Upper lobe of left lung (tissue), 6 donors: ENCODE results near the gene DHRS1. TPM values are rescaled to one million over a fixed set of nuclear protein-coding genes. Genes with fewer than 3 reads are reported as not detected.
A peak's percentile ranks its signal among the peaks of the same experiment; 100 is the strongest.

Experiments used
- ATAC-seq, 2 donors: fragments of 200-7000 bp; cut with Tn5 transposase; one replicate each; pipeline ENCODE4 v1.9.1; 2022; ENCODE audit warnings: mild to moderate bottlenecking in 2 of 2, moderate library complexity in 2 of 2; ENCODE audit not compliant: low FRiP score in 2 of 2
- DNase-seq, 2 donors: peaks; one replicate each; pipeline ENCODE4 v3.0.0-alpha.2; 2019 to 2020
- H3K27ac ChIP-seq, 4 donors: fragments of 200-600 bp; sonication (generic); one replicate each; pipeline ENCODE4 v1.5.1; 2016 to 2019
- H3K27me3 ChIP-seq, 4 donors: fragments of 200-600 bp; sonication (generic); one replicate each; pipeline ENCODE4 v1.5.1; 2017 to 2019
- H3K36me3 ChIP-seq, 4 donors: fragments of 200-600 bp; sonication (generic); one replicate each; pipeline ENCODE4 v1.5.1; 2016 to 2019
- H3K4me1 ChIP-seq, 4 donors: fragments of 200-600 bp; sonication (generic); one replicate each; pipeline ENCODE4 v1.5.1; 2018 to 2019
- H3K4me3 ChIP-seq, 4 donors: fragments of 200-600 bp; sonication (generic); one replicate each; pipeline ENCODE4 v1.5.1; 2017 to 2019; ENCODE audit warnings: mild to moderate bottlenecking in 2 of 4, moderate library complexity in 1 of 4
- H3K9me3 ChIP-seq, 4 donors: fragments of 200-600 bp; sonication (generic); one replicate each; pipeline ENCODE4 v1.5.1; 2018 to 2019
- CTCF ChIP-seq, 6 experiments: fragments of 450-650 bp in 4 of 6; fragments of 200-600 bp in 2 of 6; sonication (generic) in 2 of 6; IDR thresholded peaks; one replicate each; pipeline ENCODE4 v1.5.1; 2016 to 2019; ENCODE audit warnings: antibody characterized with exemption in 6 of 6
- EP300 ChIP-seq, 4 donors: sonication (generic); formaldehyde crosslinking; IDR thresholded peaks; one replicate each; pipeline ENCODE4 v1.5.1; 2017; ENCODE audit warnings: antibody characterized with exemption in 4 of 4, control low read depth in 2 of 4
- POLR2A ChIP-seq, 4 donors: fragments of 450-650 bp; IDR thresholded peaks; one replicate each; pipeline ENCODE4 v1.5.1; 2016 to 2017; ENCODE audit warnings: antibody characterized with exemption in 4 of 4, mild to moderate bottlenecking in 2 of 4
- POLR2AphosphoS5 ChIP-seq, 2 donors: sonication (generic); formaldehyde crosslinking; IDR thresholded peaks; one replicate each; pipeline ENCODE4 v1.5.1; 2017; ENCODE audit warnings: antibody characterized with exemption in 2 of 2
- WGBS, 2 donors: methylation state at CpG; one replicate each; pipeline ENCODE4 v1.1.5; 2017 to 2018; 5-methylcytosine and 5-hydroxymethylcytosine counted together
- total RNA-seq, 6 donors: library from RNA; depleted of rRNA in 4 of 6; stranded (reverse); fragments of >200 nt in 4 of 6; gene quantifications; one replicate each; pipeline versions ENCODE4 v1.1.0 to v1.2.1, GENCODE V29; 2016 to 2021
- donor health status: DM: no; HTN: no; CAD: no; lungs with moderate emphysema.
- donor health status: DM: no; HTN: yes; CAD: no; lungs with severe emphysema.

DHRS1 gene
- total RNA-seq, 6 donors from 2014 or later: 23.0 to 60.3 (median 32.8) TPM

GRCh38 chr14:24307575-24308341 lies 8.2 kb upstream of the DHRS1 start, which contains the start of gene CIDEB:
Gene CIDEB, minus strand, starts transcription at chr14:24307977. Its CDS starts 119 bp downstream, at chr14:24307858.
- 60 to 63% methylated on average over 6 of the region's 6 CpGs for WGBS, 2 donors
- TF ChIP-seq POLR2A (IDR thresholded peaks at IDR 0.05): no peak
- no peak for TF ChIP-seq EP300 (IDR thresholded peaks at IDR 0.05)
- peak; percentile 71 to 96 (median 78) for TF ChIP-seq CTCF (IDR thresholded peaks at IDR 0.05)
- no peak for TF ChIP-seq POLR2AphosphoS5 (IDR thresholded peaks at IDR 0.05)
- ATAC-seq (peak; percentile 68 to 69), DNase-seq (peak in 1 of 2 donors; percentile 68)
- Histone ChIP-seq H3K9me3 (no peaks in the 10 kb centered on the region), H3K4me1 (peaks cover 39 to 51% (median 48%) of the 10 kb centered on the region in 4 donors), H3K27ac (peak within 1 kb of the TSS in 1 of 4 donors; percentile 40), H3K4me3 (no peak within 1 kb of the TSS), H3K27me3 (no peaks in the 10 kb centered on the region), H3K36me3 (peaks cover 17 to 54% (median 46%) of the 10 kb centered on the region in 4 donors)

GRCh38 chr14:24307156-24307574 lies 7.6 kb upstream of the DHRS1 start:
- no peak for TF ChIP-seq CTCF (IDR thresholded peaks at IDR 0.05)
- no peak for TF ChIP-seq EP300 (IDR thresholded peaks at IDR 0.05)
- no peak for TF ChIP-seq POLR2AphosphoS5 (IDR thresholded peaks at IDR 0.05)
- TF ChIP-seq POLR2A (IDR thresholded peaks at IDR 0.05): no peak
- Histone ChIP-seq H3K27me3 (no peaks in the 10 kb centered on the region), H3K4me1 (peaks cover 33 to 45% (median 42%) of the 10 kb centered on the region in 4 donors), H3K4me3 (no peak overlapping the region), H3K36me3 (peaks cover 23 to 60% (median 52%) of the 10 kb centered on the region in 4 donors), H3K9me3 (no peaks in the 10 kb centered on the region), H3K27ac (no peak overlapping the region)
- ATAC-seq (no peak), DNase-seq (no peak)
- 79 to 86% methylated on average over 11 of the region's 11 CpGs for WGBS, 2 donors

DNA sequence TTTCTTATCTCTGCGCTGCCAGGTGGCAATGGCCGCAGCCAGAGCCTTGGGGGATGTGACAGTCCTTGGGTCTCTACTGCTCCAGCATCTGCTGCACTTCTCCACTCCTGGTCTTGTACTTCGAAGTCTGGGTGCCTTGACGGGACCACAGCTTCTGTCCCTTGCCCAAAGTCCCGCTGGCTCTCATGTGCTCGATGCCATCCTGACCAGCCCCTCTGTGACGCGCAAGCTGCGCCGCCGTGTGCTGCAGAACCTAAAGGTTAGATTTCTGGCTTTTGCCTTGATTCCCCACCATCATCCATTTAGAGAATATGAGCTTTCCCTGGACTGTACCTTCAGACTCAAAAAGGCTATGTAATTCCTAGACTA lies 4.4 kb upstream of the DHRS1 start:
- Histone ChIP-seq H3K4me3 (no peak overlapping the region), H3K4me1 (peaks cover 21 to 36% (median 23%) of the 10 kb centered on the region in 4 donors), H3K27ac (no peak overlapping the region), H3K9me3 (no peaks in the 10 kb centered on the region), H3K36me3 (peaks cover 26 to 69% (median 58%) of the 10 kb centered on the region in 4 donors), H3K27me3 (no peaks in the 10 kb centered on the region)
- DNase-seq (no peak), ATAC-seq (no peak)
- TF ChIP-seq POLR2AphosphoS5 (IDR thresholded peaks at IDR 0.05) (no peak), CTCF (IDR thresholded peaks at IDR 0.05) (no peak), POLR2A (IDR thresholded peaks at IDR 0.05) (no peak), EP300 (IDR thresholded peaks at IDR 0.05) (no peak)
- 95 to 99% methylated on average over 11 of the region's 11 CpGs for WGBS, 2 donors

GRCh38 chr14:24300326-24300980 lies 873 bp upstream of the DHRS1 start:
- peaks cover 29 to 48% (median 34%) of the 10 kb centered on the region in 4 donors for H3K4me1 ChIP-seq
- ATAC-seq: no peak
- peak overlapping the region; percentile 77 to 92 (median 90) for H3K27ac ChIP-seq
- peaks cover 23 to 54% (median 45%) of the 10 kb centered on the region in 4 donors for H3K36me3 ChIP-seq
- TF ChIP-seq POLR2AphosphoS5 (IDR thresholded peaks at IDR 0.05): no peak
- TF ChIP-seq EP300 (IDR thresholded peaks at IDR 0.05): no peak
- TF ChIP-seq POLR2A (IDR thresholded peaks at IDR 0.05): no peak
- no peak for DNase-seq
- H3K9me3 ChIP-seq: no peaks in the 10 kb centered on the region
- WGBS, 2 donors: 26 to 33% methylated on average over 16 of the region's 16 CpGs
- no peaks in the 10 kb centered on the region for H3K27me3 ChIP-seq
- peak overlapping the region; percentile 68 to 95 (median 79) for H3K4me3 ChIP-seq

- peak; percentile 37 to 50 for ATAC-seq
- no peak for DNase-seq
- peaks cover 12 to 50% (median 33%) of the 10 kb centered on the region in 4 donors for H3K36me3 ChIP-seq
- TF ChIP-seq CTCF (IDR thresholded peaks at IDR 0.05): no peak
- TF ChIP-seq POLR2AphosphoS5 (IDR thresholded peaks at IDR 0.05): no peak
- TF ChIP-seq POLR2A (IDR thresholded peaks at IDR 0.05): no peak
- no peak for TF ChIP-seq EP300 (IDR thresholded peaks at IDR 0.05)
- peak overlapping the region in 3 of 4 donors; percentile 78 to 95 (median 80) for H3K4me3 ChIP-seq
- peak overlapping the region; percentile 77 to 92 (median 90) for H3K27ac ChIP-seq
- H3K9me3 ChIP-seq: no peaks in the 10 kb centered on the region
- H3K27me3 ChIP-seq: no peaks in the 10 kb centered on the region
- peaks cover 29 to 48% (median 34%) of the 10 kb centered on the region in 4 donors for H3K4me1 ChIP-seq
- WGBS, 2 donors: 39 to 45% methylated on average over 7 of the region's 7 CpGs
These were observed 707 bp downstream of the DHRS1 start for GRCh38 chr14:24298892-24299254.
